GM18502 (cell line): ENCODE measurements around the gene TRAPPC11.

Experiments
- ATAC-seq: cut with Tn5 transposase; IDR thresholded peaks from one replicate; pipeline ENCODE4 v1.9.1; 2021; ENCODE audit warnings: mild to moderate bottlenecking; ENCODE audit not compliant: unreplicated experiment, poor library complexity

TRAPPC11 gene

GRCh38 chr4:183751106-183751505, 92.0 kb downstream of the TRAPPC11 start:
- no peak for ATAC-seq

DNA sequence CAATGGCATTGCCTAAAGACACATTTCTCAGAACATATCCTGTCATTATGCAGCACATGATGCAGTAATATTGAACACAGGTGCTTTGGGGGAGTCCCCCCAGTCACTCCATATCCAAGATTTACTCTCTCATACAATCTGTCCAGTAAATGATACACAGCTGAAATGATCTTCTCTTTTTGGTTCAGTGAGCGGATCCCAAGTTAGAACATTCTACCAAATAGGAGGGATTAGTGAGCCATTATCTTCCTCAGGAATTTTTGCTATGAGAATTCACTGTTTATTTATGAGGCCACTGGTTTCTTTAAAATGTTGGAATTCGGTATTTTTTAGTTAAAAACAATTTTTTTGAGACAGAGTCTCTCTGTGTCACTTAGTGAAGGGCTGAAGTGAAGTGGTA, 96.5 kb downstream of the TRAPPC11 start:
- no peak for ATAC-seq

GRCh38 chr4:183757060-183757459, 98.0 kb downstream of the TRAPPC11 start:
- ATAC-seq, result no peak

DNA sequence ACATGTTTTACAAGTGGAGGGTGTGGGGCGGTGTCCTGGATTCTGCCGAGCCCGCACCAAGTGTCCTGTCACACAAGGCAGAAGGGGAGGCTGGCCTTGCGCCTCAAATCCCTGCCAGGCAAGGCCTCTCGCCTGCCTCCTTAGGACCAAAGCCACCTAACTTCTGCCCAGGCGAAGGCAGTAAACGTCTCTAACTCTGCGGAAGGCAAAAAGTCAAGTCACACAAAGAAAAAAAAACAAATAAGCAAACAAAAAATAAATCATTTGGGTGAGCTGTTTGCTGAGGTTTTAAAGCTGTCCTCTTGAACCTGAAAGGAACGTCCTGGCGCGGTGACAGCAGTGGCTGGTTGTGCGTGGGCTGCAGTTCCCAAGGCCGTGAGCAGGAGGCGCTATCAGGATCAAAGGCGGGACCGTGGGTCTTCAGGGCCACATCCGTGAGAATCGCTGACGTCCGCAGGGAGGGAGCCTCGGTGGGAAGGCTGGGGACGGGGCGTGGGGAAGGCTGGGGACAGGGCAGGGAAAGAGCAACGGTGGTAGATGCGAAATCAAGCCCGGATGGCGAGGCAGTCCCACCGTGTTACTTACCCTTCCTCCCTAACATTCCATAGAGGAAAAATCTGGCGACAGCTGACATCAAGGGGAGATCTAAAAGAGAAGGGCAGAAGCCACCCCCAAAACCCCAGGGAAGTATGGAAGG, 99.1 kb downstream of the TRAPPC11 start:
- no peak for ATAC-seq

GRCh38 chr4:183758758-183759447, 99.8 kb downstream of the TRAPPC11 start:
- no peak for ATAC-seq

DNA sequence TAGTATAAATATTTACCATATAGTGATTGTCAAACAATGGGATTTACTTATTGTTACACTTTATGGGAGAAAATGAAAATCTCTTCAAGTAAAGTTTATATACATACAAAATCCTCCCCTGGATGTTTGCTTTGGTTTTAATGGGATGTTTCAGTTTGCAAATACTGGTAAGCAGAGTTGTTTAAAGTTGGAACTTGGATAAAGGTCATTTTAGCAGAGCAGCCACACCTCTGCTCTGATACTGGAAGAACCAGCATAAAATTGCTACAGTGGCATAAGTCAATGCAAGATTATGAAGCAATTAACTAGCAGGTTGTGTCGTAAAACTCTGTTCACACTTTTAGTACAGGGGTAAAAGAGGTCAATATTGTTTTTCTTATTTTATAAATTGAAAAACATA, 101.2 kb downstream of the TRAPPC11 start:
- no peak for ATAC-seq
